COLO829 (cell line): ENCODE measurements around the gene DBI.
"Not testable (repeated sequence)": the region's sequence is repeated elsewhere in the genome, so short reads cannot be mapped to it uniquely, and the experiment has no call there.

Experiments
- DNase-seq: peaks from one replicate; pipeline ENCODE4 v3.0.0; 2012; ENCODE audit warnings: low spot score

Gene DBI

DNA sequence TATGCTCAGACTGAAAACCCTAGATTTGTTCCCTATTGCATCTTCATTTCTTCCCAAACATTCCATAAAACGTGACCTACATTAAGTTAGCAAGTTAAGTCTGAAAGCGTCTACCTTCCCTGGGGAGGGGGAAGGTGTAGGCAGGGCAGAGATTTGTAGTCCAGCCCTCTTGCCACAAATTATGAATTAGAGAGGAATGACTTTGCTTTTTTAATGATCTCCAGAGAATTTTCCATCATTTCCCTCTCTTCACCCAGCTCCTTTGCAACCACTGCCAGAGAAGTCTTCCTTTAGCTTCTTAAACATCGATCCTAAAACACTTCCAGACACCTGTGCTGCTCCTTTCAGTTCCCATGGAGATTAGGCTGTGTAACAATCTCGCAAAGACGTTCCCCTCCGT, 1.3 kb upstream of the DBI start:
- no peak for DNase-seq

DNA sequence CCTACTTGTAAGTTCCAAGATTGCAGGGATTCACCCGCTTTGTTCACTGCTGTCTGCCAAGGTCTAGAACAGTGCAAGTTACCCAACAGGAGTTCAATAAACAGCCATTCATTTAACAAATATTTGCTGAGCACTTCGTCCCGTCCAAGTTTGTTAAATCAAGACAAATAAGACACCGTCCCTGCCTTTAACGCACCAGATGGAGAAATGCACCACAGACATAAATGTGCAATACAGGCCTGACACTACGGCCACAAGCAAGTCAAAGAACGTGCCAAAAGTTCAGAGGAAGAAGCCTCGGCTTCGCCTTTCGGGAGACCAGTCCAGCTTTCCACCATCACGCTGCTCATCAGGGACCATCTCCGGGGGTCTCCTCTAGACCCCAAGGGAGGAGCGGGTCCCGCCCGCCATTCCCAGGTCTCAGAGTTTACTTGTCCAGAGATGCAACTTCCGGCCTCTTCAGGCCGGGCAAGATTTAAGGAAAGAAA, 572 bp upstream of the DBI start:
- DNase-seq = no peak

DNA sequence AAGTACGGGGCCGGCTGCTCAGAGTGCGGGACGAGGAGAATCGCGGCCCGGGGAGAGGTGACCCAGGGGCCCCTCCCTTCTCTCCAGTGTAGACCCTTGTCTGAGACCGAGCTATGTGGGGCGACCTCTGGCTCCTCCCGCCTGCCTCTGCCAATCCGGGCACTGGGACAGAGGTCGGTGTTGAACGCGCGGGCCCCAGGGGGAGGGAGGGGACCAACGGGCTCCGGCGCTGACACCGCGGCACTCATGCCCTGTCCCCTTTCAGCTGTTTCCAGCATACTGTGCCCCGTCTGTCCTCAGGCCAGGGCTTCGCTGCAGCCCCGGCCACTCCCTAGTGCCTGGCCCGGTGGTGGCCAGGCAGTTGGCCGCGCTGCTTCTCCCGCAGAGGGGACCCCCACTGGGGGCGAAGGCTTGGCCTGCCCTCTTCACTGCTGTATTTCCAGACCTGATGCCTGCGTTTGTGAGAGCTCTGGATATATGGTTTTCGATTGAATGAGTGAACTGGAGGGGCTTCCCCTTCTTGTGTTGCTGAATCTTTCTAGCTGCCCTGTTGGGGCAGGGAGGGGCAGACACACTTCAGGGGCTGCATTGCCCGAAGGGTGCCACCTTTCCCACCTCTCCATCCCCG, 809 bp downstream of the DBI start:
- DNase-seq = no peak

DNA sequence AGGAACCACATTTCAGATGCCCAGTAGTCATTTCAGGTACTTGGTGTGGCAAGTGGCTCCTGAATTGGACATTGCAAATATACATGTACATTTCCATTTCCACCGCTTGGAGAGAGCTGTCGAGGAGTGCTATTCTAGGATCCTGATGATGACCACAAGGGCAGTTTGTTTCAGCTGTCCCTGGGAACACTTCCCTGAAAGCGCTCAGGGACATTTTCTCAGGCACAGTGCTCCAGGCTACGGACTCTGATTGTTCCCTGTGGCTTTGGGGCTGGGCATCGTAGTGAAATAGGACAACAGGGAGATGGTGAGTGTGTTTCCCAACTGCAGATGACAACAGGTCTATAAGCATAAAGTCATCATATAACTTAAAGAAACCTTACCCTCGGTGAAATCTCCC, 3.1 kb downstream of the DBI start:
- DNase-seq = no peak

DNA sequence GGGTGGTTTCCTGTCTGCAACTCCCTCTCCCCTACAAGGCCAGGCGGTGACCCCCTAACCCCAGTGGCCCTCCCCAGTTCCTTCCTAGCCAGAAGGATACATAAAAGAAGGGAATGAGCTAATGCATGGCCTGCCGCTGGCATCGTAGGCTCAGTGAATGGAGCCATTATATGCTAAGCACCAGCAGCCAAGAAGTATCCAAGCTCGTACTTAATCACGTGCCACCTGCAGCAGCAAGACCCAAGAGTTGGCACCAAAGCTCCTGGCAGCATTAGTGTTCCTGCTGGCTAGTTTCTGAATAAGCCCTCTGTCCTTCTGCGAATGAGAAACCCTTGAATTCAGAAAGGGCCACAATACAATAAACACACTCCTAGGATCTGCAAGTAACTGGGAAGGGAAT, 4.3 kb downstream of the DBI start:
- DNase-seq = peak; percentile 93

DNA sequence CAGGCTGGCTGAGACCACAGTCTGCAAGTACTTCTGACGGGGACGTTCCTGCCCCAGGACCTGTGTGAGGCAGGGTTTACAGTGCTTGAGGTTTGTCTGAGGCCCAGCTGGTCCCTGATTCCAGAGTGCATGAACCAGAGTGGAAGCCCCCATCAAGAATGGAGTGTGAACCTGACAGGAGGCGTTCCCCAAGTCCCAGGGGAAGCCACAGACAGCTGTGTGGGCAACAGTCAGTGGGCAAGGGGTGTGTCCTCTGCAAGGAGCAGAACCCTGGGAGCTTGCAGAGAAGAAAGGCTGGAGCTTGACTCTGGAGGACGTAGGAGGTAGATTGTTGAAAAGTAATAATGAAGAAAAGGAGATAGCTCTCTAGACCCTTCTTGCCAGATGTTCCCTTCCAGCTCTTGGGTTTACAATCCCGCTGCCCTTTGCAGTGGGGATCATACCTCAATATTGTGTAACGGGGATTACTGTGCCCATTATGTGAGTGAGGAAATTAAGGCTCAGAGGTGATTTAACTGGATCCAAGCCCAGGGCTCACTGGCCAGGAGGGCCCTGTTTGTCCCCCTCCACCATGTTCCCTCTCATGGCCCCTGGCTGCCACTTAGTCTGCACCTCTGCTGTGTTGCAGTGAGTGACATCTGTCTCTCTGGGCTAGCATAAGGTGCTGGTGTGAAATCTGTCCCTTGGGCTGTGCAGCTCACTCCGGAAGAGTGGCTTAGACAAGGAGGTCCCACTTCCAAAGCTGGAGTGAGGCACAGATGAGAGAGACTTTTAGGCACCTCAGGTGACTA, 6.2 kb downstream of the DBI start:
- DNase-seq = no peak

DNA sequence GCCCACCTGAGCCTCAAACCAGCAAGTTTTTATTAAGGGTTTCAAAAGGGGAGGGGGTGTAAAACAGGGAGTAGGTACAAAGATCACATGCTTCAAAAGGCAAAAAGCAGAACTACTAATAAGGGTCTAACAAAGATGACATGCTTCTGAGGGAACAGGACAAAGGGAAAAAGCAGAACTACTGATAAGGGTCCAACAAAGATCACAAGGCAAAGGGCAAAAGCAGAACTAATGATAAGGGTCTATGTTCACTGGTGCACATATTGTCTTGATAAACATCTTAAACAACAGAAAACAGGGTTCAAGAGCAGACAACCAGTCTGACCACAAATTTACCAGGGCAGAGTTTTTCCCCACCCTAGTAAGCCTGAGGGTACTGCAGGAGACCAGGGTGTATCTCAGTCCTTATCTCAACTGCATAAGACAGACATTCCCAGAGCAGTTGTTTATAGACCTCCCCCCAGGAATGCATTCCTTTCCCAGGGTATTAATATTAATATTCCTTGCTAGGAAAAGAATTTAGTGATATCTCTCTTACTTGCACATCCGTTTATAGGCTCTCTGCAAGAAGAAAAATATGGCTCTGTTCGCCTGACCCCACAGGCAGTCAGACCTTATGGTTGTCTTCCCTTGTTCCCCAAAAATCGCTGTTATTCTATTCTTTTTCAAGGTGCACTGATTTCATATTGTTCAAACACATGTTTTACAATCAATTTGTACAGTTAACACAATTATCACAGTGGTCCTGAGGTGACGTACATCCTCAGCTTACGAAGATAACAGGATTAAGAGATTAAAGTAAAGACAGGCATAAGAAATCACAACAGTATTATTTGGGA, 7.3 kb downstream of the DBI start:
- not testable (repeated sequence) for DNase-seq

DNA sequence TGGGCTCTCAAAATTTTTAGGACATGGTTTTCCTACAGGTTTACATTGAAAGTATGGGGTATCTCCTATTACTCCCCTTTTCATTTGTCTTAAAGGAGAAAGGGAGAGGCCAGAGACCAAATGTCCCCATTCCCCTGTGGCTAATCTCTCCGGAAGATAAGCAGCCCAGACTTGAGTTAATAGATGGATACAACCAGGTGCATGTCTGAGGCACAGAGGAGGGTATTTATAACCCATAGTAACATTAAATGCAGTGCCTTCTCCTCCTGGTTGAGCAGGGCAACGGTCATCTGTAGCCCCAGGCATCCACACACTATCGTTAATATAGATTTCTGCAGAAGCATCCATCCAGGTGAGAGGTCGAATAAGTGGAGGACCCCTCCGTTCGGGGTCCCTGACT, 9.6 kb downstream of the DBI start:
- DNase-seq = not testable (repeated sequence)

DNA sequence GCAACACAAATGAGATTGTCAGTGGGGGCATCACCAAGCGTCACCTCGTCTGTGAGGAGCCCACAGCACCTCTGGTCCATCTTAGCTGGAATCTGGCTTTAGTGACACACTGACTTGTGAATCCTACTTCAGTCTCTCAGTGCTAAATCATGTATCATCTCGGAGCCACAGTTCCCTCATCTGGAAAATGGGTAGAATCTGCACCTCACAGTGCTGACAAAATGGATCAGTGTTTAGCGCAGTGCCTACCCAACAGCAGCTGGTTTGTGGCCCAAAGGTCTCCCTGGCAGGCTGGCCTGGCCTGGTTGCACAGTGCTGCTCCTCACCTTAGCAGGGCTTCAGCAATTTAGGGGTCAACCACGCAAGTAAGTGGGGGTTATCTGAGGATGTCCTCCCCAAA, 10.0 kb downstream of the DBI start:
- no peak for DNase-seq

DNA sequence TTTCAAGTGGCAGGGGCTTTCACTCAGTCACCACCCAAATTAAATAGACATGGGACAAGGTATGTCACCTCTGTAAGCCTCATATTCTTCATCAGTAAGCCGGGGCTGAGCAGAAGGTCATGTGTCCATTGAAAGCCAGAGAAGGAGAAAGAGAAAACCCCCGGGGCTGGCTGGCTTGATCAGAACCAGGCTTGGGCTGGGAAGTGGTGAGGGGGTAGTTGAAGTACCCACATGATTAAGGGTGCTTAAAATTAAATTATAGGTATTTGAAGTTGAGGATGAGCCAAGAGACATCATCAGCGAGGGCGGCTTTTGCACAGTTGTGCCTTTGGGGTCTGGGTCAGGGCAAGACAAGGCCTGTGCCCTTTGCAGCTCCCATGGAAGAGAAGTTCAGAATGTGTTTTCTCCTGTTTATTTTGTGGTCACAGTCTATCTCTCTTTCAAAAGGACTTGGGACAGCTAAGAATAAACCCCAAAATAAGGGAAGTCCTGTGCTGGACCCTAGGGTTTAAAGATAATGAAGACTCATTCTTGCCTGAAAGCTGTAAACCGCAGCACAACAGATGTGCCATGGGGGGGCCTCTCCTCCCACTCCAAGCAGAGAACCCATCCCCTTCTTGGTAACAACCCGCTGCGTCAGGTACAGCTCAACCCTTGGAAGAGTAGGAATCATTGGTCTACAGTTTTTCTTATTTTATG, 10.7 kb downstream of the DBI start:
- DNase-seq = no peak

DNA sequence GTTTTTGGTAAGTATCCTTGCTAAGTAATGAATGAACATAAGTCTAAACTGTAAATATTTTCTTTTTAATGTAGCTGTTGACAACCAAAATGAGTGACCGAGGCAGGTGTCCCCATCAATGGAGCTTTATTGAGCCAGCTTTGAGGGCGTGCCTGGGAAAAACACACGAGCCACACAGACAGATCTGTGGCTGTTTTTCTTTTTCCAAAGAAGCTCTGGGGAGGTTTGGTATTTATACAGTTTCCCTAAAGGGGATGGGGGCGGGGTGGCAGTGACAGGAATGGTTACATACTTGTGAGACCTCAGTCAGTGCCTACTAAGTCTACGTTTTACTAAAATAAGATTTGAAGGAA, 11.2 kb downstream of the DBI start:
- DNase-seq = no peak

DNA sequence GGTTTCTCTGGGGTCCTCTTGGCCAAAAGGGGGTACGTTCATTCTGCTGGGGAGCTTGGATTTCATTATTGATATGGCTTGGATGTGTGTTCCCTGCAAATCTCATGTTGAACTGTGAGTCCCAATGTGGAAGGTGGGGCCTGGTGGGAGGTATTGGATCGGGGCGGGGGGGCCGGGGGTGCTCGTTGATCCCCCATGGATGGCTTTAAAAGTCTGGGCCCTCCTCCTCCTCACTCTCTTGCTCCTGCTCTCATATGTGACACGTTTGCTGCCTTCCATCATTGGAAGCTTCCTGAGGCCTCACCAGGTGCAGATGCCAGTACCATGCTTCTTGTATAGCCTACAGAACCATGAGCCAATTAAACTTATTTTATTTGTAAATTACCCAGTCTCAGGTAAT, 11.8 kb downstream of the DBI start:
- no peak for DNase-seq

DNA sequence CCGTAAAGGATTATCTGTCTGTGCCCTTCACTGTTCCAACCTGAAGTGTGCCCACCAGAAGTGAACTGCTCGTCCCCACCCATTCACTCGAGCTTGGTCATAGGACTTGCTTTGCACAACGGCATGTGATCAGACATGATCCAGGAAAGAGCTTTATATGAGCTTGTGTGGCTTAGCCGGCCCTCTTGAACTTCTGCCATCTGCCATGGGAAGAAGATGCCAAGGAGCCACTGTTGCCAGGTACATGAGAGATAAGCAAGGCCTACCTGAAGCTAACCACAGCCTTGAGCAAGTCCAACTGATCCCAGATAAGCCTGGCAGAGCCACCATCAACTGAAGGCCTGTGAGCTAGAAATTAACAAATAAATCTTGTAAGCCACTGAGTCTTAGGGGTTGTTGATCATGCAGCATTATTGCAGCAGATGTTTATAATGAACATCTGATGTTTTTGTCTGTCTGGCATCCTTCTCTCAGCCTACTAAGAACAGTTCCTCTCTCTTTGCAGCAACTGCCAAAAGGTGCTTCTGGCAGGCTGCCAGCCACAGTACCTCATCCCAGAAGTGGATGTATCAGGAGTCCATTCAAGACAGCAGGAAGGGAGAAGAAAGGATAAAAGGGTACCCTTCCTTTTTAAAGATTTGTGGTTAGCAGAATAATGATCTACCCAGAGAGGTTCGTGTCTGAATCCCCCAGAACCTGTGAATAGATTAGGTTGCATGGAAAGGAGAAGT, 16.8 kb downstream of the DBI start:
- DNase-seq = no peak

DNA sequence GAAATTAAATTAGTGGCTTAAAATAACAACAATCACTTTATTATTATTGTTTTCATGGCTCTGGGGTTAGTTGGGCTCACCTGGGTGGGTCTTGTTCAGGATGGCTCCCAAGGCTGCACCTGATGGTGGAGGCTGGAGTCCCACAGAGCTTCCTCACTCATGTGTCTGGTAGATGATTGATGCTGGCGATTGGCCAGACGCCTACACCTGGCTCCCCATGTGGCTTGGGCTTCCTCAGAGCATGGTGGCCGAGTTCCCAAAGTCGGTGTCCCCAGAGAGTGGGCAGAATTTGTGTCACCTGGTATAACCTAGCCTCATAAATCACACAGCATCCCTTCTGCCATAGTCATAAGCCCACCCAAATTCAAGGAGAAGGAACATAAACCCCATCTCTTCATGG, 18.2 kb downstream of the DBI start:
- no peak for DNase-seq

DNA sequence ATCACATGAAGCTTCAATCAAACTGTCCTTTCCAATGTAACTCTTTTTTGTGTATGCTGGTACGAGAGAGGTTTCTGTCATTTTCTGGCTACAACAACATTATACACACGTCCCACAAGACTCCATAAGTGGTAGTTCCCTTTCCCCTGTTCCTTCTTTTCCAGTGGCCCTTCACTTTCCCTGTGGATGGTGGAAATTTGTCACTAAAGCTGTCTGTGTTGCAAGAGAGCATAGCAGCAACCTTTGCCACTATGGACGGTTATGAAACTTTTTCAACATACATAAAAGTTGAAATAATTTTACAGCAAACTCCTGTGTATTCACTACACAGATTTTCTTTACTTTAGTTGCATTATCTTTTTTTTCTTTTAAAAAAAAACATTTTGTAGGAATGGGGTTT, 18.7 kb downstream of the DBI start:
- DNase-seq = no peak

DNA sequence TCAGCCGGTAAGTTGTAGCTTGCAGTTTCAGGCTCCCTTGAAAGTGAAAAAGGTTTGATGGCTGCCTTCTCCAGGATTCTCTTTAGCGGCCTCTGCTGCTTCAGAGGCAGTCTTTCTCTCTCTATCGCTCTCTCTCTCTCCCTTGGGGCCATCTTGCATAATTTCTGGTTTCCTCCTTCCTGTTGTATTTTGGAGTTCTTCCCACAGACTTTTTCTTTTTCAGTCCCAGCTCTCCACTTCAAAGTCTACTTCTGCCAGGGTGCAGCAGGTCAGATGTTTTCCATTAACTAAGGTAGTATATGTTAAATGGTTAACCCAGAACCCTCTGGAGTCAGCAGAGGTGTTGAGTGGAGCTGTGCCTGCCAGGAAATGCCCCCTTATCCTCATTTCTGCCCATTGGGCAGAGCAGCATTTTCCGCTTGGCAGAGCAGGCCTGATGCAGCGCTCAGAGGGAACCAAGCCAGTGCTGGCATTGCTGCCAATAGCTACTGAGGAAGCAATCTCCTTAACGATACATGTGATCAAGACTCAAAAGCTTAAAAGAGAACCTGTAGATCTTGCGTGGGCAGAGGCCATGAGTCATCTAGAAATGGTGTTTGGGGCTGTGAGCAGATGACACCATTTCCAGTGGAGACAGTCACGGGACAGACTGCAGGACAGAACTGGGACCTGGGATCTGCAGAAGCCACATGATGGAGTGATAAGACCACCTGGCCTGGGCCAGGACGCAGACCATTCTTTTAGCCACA, 20.8 kb downstream of the DBI start:
- peak; percentile 96 for DNase-seq

DNA sequence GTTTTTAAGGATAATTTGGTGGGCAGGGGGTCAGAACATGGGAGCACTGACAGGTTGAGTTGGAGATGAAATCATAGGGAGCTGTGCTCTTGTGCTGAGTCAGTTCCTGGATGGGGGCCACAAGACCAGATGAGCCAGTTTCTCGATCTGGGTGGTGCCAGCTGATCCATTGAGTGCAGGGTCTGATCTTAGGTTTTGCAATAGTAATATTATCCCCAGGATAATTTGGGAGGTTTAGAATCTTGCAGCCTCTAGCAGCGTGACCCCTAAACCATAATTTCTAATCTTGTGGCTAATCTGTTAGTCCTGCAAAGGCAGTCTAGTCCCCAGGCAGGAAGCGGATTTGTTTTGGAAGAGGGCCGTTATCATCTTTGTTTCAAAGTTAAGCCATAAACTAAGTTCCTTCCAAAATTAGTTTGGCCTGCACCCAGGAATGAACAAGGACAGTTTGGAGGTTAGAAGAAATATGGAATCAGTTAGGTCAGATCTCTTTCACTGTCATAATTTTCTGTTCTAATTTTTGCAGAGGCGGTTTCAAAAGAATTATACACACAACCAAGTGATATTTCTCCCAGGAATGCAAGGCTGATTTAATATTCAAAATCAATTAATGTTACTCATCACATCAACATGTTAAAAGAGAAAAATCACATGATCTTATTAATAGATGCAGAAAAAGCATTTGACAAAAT, 23.0 kb downstream of the DBI start:
- no peak for DNase-seq

DNA sequence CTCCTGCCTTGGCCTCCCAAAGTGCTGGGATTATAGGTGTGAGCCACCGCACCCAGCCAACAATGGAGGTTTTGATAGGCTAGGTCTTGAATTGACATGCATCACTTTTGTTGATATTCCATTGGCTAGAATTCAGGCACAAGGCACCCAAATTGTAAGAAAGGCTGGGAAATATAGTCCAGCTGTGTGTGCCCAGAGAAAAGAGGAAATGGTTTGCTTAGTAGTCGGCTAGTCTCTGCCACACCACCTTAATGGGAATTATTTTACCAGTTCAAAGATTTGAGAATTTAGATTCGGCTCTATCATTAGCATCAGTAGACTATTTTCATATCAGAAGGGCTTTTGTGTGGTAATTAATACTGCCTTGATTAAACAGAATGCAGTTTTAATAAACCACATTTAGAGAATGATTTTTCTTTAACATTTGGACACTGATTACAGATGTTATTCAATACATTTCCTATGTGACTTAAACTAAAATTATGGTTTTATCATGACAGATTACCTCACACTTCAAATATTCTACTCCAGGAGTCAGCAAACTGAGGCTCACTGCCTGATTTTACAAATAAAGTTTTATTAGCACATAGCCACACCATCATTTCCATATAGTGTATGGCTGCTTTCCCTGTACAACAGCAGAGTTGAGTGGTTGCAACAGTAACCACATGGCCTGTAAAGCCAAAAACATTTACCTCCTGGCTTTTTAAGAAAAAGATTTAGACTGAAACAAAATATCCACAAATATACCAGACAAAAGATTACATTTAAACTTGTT, 27.4 kb downstream of the DBI start:
- DNase-seq = no peak

DNA sequence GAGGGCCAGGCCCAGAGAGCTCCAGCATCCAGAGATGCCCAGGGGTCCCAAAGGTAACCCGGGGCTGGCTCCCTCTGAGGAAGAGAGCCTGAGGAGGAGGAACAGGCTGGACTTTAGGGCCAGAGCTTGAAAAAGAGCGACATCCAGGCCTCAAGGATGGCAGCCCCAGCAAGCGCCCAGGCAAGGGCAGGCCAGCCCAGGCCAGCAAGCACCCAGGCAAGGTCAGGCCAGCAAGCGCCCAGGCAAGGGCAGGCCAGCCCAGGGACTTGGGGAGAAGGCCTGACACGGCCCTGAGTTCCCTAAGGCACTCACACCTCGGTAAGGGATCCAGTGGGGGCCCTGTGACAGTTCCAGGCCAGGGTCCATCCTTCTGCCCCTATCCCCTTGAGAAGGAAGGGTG, 30.4 kb downstream of the DBI start:
- DNase-seq = no peak

DNA sequence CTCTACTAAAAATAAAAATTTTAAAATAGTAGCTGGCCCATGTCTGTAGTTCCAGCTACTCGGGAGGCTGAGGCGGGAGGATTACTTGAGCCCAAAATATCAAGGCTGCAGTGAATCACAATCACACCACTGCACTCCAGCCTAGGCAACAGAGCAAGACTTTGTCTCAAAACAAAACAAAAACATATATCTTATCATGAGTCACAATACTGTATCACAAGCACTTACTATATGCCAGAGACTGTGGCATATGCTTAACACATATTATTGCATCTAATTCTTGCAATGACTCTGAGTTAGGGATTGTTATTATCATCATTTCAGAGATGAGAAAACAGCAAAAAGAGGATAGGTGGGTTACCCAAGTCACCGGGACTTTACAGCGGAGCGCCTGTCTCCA, 35.3 kb downstream of the DBI start:
- DNase-seq = no peak
